NCI-H1694 treated with DMSO at 0.1 percent for 48 hours (cell line): ENCODE results near the gene MYO18A.
A peak's percentile ranks its signal among the peaks of the same experiment; 100 is the strongest.

Source experiments
- DNase-seq: peaks from one replicate; lab custom pipeline; 2025; lab: John Stamatoyannopoulos, UW

MYO18A gene

DNA sequence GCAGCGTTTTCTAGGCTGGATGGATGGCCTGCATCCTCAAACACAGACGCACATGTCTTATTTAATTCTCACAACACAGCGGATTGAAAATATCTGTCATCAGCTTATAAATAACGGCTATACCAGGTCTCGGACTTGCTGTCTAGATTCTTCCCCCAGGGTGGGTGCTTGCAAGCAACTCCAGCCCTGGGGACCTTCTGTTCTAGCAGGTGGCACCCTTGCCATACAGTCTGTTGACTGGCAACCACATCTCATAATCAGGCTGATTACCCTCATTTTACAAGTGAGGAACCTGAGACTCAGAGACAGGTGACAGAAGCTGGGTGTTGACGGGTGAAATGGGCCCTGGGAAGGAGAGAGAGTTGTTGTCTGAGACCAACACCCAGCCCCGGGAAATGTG lies 158.1 kb downstream of the MYO18A start:
- DNase-seq = peak; percentile 66

DNA sequence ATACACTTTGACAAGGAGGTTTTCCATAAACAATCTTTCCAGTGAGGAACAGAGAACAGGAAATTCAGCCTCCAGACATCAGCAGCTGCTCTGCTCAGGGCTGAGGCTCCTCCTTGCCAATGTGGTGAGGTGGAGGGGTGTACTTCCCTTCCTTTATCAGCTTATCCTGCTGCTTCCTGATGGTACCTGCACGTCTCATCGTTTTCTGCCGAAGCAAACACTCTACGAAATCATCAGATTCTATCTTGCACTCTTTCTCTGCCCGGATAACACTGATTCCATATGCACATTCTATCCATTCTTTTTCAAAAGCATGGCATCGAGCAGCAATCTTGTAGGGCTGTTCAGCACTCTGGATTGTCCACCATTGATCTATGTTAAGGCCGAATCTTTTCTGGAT lies 159.0 kb downstream of the MYO18A start:
- no peak for DNase-seq
